HUDEP-2 (cell line): ENCODE data around the gene RGS7BP.

Experiments used
- DNase-seq, 76 experiments: peaks; one replicate each; lab custom pipeline; 2025; ENCODE audit not compliant: unreplicated experiment in 76 of 76; lab: John Stamatoyannopoulos, UW

The RGS7BP gene

GRCh38 chr5:64505769-64506566 is at the start of gene RGS7BP:
Gene RGS7BP, plus strand, starts transcription at chr5:64506015. Its CDS starts 610 bp downstream, at chr5:64506625.
- DNase-seq = no peak

GRCh38 chr5:64457846-64458245 is 48.0 kb upstream of the RGS7BP start:
- DNase-seq = no peak

GRCh38 chr5:64458948-64459347 is 46.9 kb upstream of the RGS7BP start:
- DNase-seq = no peak

GRCh38 chr5:64462391-64462790 is 43.4 kb upstream of the RGS7BP start:
- DNase-seq = no peak

- no peak for DNase-seq
These were observed 19.7 kb upstream of the RGS7BP start for GRCh38 chr5:64486163-64486562.

- DNase-seq = no peak
These were observed 18.5 kb upstream of the RGS7BP start for GRCh38 chr5:64487283-64487682.

GRCh38 chr5:64489857-64490256 is 16.0 kb upstream of the RGS7BP start:
- no peak for DNase-seq

- no peak for DNase-seq
These were observed 8.4 kb upstream of the RGS7BP start for GRCh38 chr5:64497386-64497785.

- no peak for DNase-seq
These were observed 3.6 kb upstream of the RGS7BP start for GRCh38 chr5:64502196-64502595.

GRCh38 chr5:64506567-64507263 is 900 bp downstream of the RGS7BP start:
- DNase-seq = peak in 1 of 76 experiments; percentile 0

GRCh38 chr5:64507264-64507605 is 1.4 kb downstream of the RGS7BP start:
- no peak for DNase-seq

- DNase-seq = no peak
These were observed 4.0 kb downstream of the RGS7BP start for GRCh38 chr5:64509828-64510227.

- no peak for DNase-seq
These were observed 7.7 kb downstream of the RGS7BP start for GRCh38 chr5:64513492-64513891.

- no peak for DNase-seq
These were observed 8.8 kb downstream of the RGS7BP start for GRCh38 chr5:64514612-64515011.

- no peak for DNase-seq
These were observed 10.4 kb downstream of the RGS7BP start for GRCh38 chr5:64516216-64516615.

- DNase-seq = no peak
These were observed 13.0 kb downstream of the RGS7BP start for GRCh38 chr5:64518793-64519192.

- DNase-seq = no peak
These were observed 13.4 kb downstream of the RGS7BP start for GRCh38 chr5:64519263-64519662.

- DNase-seq = no peak
These were observed 21.1 kb downstream of the RGS7BP start for GRCh38 chr5:64526734-64527439.

GRCh38 chr5:64530076-64530475 is 24.3 kb downstream of the RGS7BP start:
- no peak for DNase-seq

GRCh38 chr5:64532212-64532611 is 26.4 kb downstream of the RGS7BP start:
- DNase-seq = no peak

- DNase-seq = no peak
These were observed 26.8 kb downstream of the RGS7BP start for GRCh38 chr5:64532657-64533056.

GRCh38 chr5:64534033-64534432 is 28.2 kb downstream of the RGS7BP start:
- DNase-seq = no peak
